HepG2 (cell line): Measurements from ENCODE around the gene BRIP1. TPM values are rescaled to one million over a fixed set of nuclear protein-coding genes. Genes with fewer than 3 reads are reported as not detected.

Source experiments
- ATAC-seq: fragments of 200-7000 bp; cut with Tn5 transposase; 3 replicates; pipeline ENCODE4 v1.9.1; 2020; ENCODE audit warnings: mild to moderate bottlenecking, moderate library complexity
- BruUV-seq: library from RNA; stranded (reverse); fragments of 400-500 nt; replicated peaks from 2 replicates; lab custom pipeline; 2021; lab: Mats Ljungman, UMichigan
- CTCF ChIA-PET: fragments of 300-600 bp; formaldehyde crosslinking; extraction: SDS; loops from one replicate; lab custom pipeline; 2021; ENCODE audit warnings: low total read pairs, inconsistent platforms, low intra/inter-chr PET ratio; lab: Yijun Ruan, JAX
- POLR2A ChIA-PET: fragments of 350-600 bp; sonication (Branson Sonifier 250); formaldehyde crosslinking; loops from one replicate; lab custom pipeline; 2020; ENCODE audit warnings: antibody characterized with exemption, inconsistent platforms; lab: Yijun Ruan, JAX
- DNase-seq: peaks from one replicate; pipeline ENCODE4 v3.0.0-alpha.2; 2015; ENCODE audit warnings: low spot score
- FAIRE-seq: peaks from 3 replicates; lab custom pipeline; 2011; peaks lifted over from hg19 to GRCh38; lab: Jason Lieb, UNC
- H2AFZ ChIP-seq: one replicate; pipeline ENCODE4 v1.6.1; 2011; ENCODE audit warnings: low read length, inconsistent platforms
- H3K27ac ChIP-seq: fragments of 300-600 bp; 3 replicates; pipeline ENCODE4 v1.8.0; 2011; ENCODE audit warnings: mixed run types, mild to moderate bottlenecking, mixed read lengths, low read length, inconsistent platforms; ENCODE audit not compliant: insufficient read depth; ENCODE audit errors: extremely low read length
- H3K27me3 ChIP-seq, 2 experiments: fragments of 200-600 bp in 1 of 2; 2 replicates in 1 of 2; 3 replicates in 1 of 2; pipeline versions ENCODE4 v1.6.0 to v1.8.0; 2011; ENCODE audit warnings: low read length in 2 of 2, mild to moderate bottlenecking in 2 of 2, moderate library complexity in 2 of 2, inconsistent platforms in 1 of 2; ENCODE audit not compliant: insufficient read depth in 2 of 2, control insufficient read depth in 1 of 2
- H3K36me3 ChIP-seq, 2 experiments: fragments of 200-600 bp in 1 of 2; replicated peaks in 1 of 2; 2 replicates in 1 of 2; 3 replicates in 1 of 2; pipeline versions ENCODE4 v1.5.1 to v1.8.0; 2011; ENCODE audit warnings: low read length in 2 of 2, inconsistent platforms in 1 of 2; ENCODE audit not compliant: insufficient read depth in 2 of 2, control insufficient read depth in 1 of 2
- H3K4me1 ChIP-seq: 2 replicates; pipeline ENCODE4 v1.5.1; 2012; ENCODE audit warnings: low read length, inconsistent platforms; ENCODE audit not compliant: insufficient read depth
- H3K4me2 ChIP-seq: 2 replicates; pipeline ENCODE4 v1.6.0; 2011; ENCODE audit warnings: low read depth, low read length, inconsistent platforms
- H3K4me3 ChIP-seq, 3 experiments: fragments of 200-600 bp in 1 of 3; sonication (generic), shearing (Covaris generic) in 1 of 3; replicated peaks in 1 of 3; 2 replicates each; pipeline ENCODE4 v1.5.1; 2011 to 2016; ENCODE audit warnings: low read length in 3 of 3, inconsistent platforms in 2 of 3, low read depth in 2 of 3, mild to moderate bottlenecking in 2 of 3, control low read depth in 1 of 3, mixed read lengths in 1 of 3; ENCODE audit not compliant: insufficient read depth in 1 of 3
- H3K79me2 ChIP-seq: one replicate; pipeline ENCODE4 v1.6.1; 2011; ENCODE audit warnings: low read length, inconsistent platforms; ENCODE audit not compliant: insufficient read depth
- H3K9ac ChIP-seq: 2 replicates; pipeline ENCODE4 v1.6.0; 2011; ENCODE audit warnings: mild to moderate bottlenecking, low read depth, low read length, inconsistent platforms; ENCODE audit not compliant: insufficient read depth
- H3K9me3 ChIP-seq: 2 replicates; pipeline ENCODE4 v1.5.1; 2012; ENCODE audit warnings: mild to moderate bottlenecking, low read length
- H4K20me1 ChIP-seq: 2 replicates; pipeline ENCODE4 v1.6.0; 2011; ENCODE audit warnings: inconsistent platforms, mild to moderate bottlenecking, low read length, moderate library complexity; ENCODE audit not compliant: insufficient read depth
- AHR ChIP-seq: IDR thresholded peaks from 2 replicates; pipeline ENCODE4 v1.6.1; 2018; ENCODE audit warnings: missing genetic modification reagents, missing compliant biosample characterization
- ARHGAP35 ChIP-seq: sonication (generic); formaldehyde crosslinking; IDR thresholded peaks from 2 replicates; pipeline ENCODE4 v1.9.0; 2022; ENCODE audit warnings: mild to moderate bottlenecking, inconsistent platforms, moderate library complexity, missing genetic modification reagents, borderline replicate concordance
- DNMT1 ChIP-seq: sonication (generic); formaldehyde crosslinking; IDR thresholded peaks from 2 replicates; pipeline ENCODE4 v1.5.1; 2020; ENCODE audit warnings: mild to moderate bottlenecking, missing genetic modification reagents
- KLF6 ChIP-seq: IDR thresholded peaks from 2 replicates; pipeline ENCODE4 v1.8.0; 2016; ENCODE audit warnings: missing biosample characterization, missing genetic modification reagents
- SRF ChIP-seq: IDR thresholded peaks from 2 replicates; pipeline ENCODE4 v1.6.1; 2011; ENCODE audit warnings: mild to moderate bottlenecking, low read depth, low read length, moderate library complexity
- SRSF9 ChIP-seq: fragments of 200-400 bp; formaldehyde crosslinking; IDR thresholded peaks from 2 replicates; pipeline ENCODE4 v1.6.1; 2018; ENCODE audit warnings: borderline replicate concordance, mild to moderate bottlenecking, low read depth, low read length; ENCODE audit not compliant: insufficient read depth, poor library complexity, severe bottlenecking
- TEAD2 ChIP-seq: sonication (generic); formaldehyde crosslinking; IDR thresholded peaks from 2 replicates; pipeline ENCODE4 v1.9.0; 2021; ENCODE audit warnings: missing genetic modification reagents
- ZC3H4 ChIP-seq: sonication (generic); formaldehyde crosslinking; IDR thresholded peaks from 2 replicates; pipeline ENCODE4 v1.4.0; 2020; ENCODE audit warnings: missing genetic modification reagents, borderline replicate concordance
- ZKSCAN1 ChIP-seq: fragments of 150-350 bp; IDR thresholded peaks from 2 replicates; pipeline ENCODE4 v1.6.1; 2014; ENCODE audit warnings: low read length
- ZNF337 ChIP-seq: sonication (generic); formaldehyde crosslinking; IDR thresholded peaks from 2 replicates; pipeline ENCODE4 v1.5.1; 2020; ENCODE audit warnings: missing genetic modification reagents, low read depth, mild to moderate bottlenecking, borderline replicate concordance
- ZNF83 ChIP-seq: sonication (generic); formaldehyde crosslinking; IDR thresholded peaks from 2 replicates; pipeline ENCODE4 v1.4.0; 2020; ENCODE audit warnings: missing genetic modification reagents, mild to moderate bottlenecking, borderline replicate concordance
- ZSCAN22 ChIP-seq: sonication (generic); formaldehyde crosslinking; IDR thresholded peaks from 2 replicates; pipeline ENCODE4 v1.4.0; 2020; ENCODE audit warnings: mild to moderate bottlenecking, missing genetic modification reagents
- WGBS: methylation state at CpG from one replicate; pipeline ENCODE4 v1.1.6; 2017; ENCODE audit warnings: low lambda C conversion rate; 5-methylcytosine and 5-hydroxymethylcytosine counted together
- in situ Hi-C: cut with HindIII; loops from 2 replicates; pipeline ENCODE4 v1.10.0; 2017; ENCODE audit warnings: low pct_unique_long_range_greater_than_20kb; ENCODE audit not compliant: extremely low pct_ligation_motif_present
- intact Hi-C: fragments of 100-400 bp; cut with micrococcal nuclease; formaldehyde crosslinking; loops from one replicate; pipeline ENCODE4 v1.10.0; 2022; ENCODE audit not compliant: unreplicated experiment
- polyA plus RNA-seq, 8 experiments: library from polyadenylated mRNA; depleted of rRNA in 3 of 8; stranded (reverse) in 7 of 8; unstranded in 1 of 8; fragments of >200 nt; fragmentation: Illumina TruSeq in 4 of 8; extraction: Trizol in 4 of 8; gene quantifications; 2 replicates each; pipeline versions ENCODE4 v1.2.1 to v1.2.3, GENCODE V29; 2011 to 2016; ENCODE audit warnings: low read depth in 4 of 8, missing spikeins in 1 of 8, mixed read lengths in 1 of 8; ENCODE audit not compliant: insufficient read depth in 1 of 8
- total RNA-seq, 5 experiments: library from RNA; depleted of rRNA; stranded (reverse); fragments of >200 nt; fragmentation: Illumina TruSeq; extraction: Trizol; gene quantifications; 2 replicates each; pipeline ENCODE4 v1.2.3, GENCODE V29; 2016; ENCODE audit warnings: low read depth in 1 of 5
- TF ChIP-seq, protein P1 (sequence below): sonication (generic); formaldehyde crosslinking; IDR thresholded peaks from 2 replicates; pipeline ENCODE4 v1.4.0; 2020; ENCODE audit warnings: missing genetic modification reagents, mild to moderate bottlenecking, borderline replicate concordance
- TF ChIP-seq, protein P2 (sequence below): sonication (generic); formaldehyde crosslinking; IDR thresholded peaks from 2 replicates; pipeline ENCODE4 v1.8.0; 2022; ENCODE audit warnings: mild to moderate bottlenecking, missing genetic modification reagents; ENCODE audit not compliant: insufficient replicate concordance
- TF ChIP-seq, protein P3 (sequence below), 2 experiments: sonication (generic) in 1 of 2; formaldehyde crosslinking in 1 of 2; IDR thresholded peaks; 2 replicates each; pipeline versions ENCODE4 v1.5.1 to v1.6.1; 2011 to 2020; ENCODE audit warnings: borderline replicate concordance in 1 of 2, low read depth in 1 of 2, low read length in 1 of 2, mild to moderate bottlenecking in 1 of 2, missing genetic modification reagents in 1 of 2, moderate library complexity in 1 of 2

Gene BRIP1
- total and polyA plus RNA-seq, 2 of the 13 experiments (the other 11 are each of a cell fraction or from before 2014, with no cell fraction given) = 3.8 to 27.7 TPM

DNA sequence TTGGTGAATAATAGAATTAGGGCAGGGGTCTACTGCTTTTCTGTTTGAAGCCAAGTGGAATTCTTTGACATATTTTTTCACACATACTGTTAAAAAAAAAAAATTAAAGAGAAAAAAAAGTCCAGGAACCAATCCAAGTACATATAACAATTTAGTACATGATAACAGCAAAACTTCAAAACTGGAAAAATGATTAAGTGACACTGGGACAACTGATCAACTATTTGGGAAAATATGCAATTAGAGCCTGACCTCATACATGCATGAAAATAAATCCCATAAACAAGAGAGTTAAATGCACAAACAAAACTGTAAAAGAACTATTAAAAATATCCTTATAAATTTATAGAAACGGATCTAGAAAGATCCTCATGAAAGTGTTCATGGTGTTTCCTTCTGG is 27.7 kb downstream of the BRIP1 start:
- POLR2A ChIA-PET = no interaction called here
- no peak for ATAC-seq
- FAIRE-seq = no peak
- H3K9ac ChIP-seq = no peak overlapping the region
- TF ChIP-seq ARHGAP35 (CRISPR knock-in tag) = no peak
- no peak for TF ChIP-seq SRSF9
- TF ChIP-seq DNMT1 (CRISPR knock-in tag) = no peak
- TF ChIP-seq, protein P1, sequence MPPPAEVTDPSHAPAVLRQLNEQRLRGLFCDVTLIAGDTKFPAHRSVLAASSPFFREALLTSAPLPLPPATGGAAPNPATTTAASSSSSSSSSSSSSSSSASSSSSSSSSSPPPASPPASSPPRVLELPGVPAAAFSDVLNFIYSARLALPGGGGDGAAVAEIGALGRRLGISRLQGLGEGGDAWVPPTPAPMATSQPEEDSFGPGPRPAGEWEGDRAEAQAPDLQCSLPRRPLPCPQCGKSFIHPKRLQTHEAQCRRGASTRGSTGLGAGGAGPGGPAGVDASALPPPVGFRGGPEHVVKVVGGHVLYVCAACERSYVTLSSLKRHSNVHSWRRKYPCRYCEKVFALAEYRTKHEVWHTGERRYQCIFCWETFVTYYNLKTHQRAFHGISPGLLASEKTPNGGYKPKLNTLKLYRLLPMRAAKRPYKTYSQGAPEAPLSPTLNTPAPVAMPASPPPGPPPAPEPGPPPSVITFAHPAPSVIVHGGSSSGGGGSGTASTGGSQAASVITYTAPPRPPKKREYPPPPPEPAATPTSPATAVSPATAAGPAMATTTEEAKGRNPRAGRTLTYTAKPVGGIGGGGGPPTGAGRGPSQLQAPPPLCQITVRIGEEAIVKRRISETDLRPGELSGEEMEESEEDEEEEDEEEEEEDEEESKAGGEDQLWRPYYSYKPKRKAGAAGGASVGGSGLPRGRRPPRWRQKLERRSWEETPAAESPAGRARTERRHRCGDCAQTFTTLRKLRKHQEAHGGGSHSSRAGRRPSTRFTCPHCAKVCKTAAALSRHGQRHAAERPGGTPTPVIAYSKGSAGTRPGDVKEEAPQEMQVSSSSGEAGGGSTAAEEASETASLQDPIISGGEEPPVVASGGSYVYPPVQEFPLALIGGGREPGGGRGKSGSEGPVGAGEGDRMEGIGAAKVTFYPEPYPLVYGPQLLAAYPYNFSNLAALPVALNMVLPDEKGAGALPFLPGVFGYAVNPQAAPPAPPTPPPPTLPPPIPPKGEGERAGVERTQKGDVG (CRISPR knock-in tag) = no peak
- TF ChIP-seq TEAD2 (CRISPR knock-in tag) = no peak
- no peak for TF ChIP-seq SRF
- TF ChIP-seq, protein P2, sequence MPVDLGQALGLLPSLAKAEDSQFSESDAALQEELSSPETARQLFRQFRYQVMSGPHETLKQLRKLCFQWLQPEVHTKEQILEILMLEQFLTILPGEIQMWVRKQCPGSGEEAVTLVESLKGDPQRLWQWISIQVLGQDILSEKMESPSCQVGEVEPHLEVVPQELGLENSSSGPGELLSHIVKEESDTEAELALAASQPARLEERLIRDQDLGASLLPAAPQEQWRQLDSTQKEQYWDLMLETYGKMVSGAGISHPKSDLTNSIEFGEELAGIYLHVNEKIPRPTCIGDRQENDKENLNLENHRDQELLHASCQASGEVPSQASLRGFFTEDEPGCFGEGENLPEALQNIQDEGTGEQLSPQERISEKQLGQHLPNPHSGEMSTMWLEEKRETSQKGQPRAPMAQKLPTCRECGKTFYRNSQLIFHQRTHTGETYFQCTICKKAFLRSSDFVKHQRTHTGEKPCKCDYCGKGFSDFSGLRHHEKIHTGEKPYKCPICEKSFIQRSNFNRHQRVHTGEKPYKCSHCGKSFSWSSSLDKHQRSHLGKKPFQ (CRISPR knock-in tag) = no peak
- no peak for TF ChIP-seq KLF6
- TF ChIP-seq, protein P3, sequence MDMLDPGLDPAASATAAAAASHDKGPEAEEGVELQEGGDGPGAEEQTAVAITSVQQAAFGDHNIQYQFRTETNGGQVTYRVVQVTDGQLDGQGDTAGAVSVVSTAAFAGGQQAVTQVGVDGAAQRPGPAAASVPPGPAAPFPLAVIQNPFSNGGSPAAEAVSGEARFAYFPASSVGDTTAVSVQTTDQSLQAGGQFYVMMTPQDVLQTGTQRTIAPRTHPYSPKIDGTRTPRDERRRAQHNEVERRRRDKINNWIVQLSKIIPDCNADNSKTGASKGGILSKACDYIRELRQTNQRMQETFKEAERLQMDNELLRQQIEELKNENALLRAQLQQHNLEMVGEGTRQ (IDR thresholded peaks at IDR 0.05; ENCODE audit: low read depth, low read length) = no peak
- TF ChIP-seq, protein P3 (CRISPR knock-in tag; IDR thresholded peaks at IDR 0.05; ENCODE audit: borderline replicate concordance) = no peak
- TF ChIP-seq ZNF337 (CRISPR knock-in tag) = no peak
- TF ChIP-seq ZNF83 = no peak
- no peak for TF ChIP-seq ZKSCAN1
- no peak for TF ChIP-seq ZSCAN22 (CRISPR knock-in tag)
- TF ChIP-seq AHR = no peak
- TF ChIP-seq ZC3H4 (CRISPR knock-in tag) = no peak
- TF ChIP-seq, all 625 proteins: peak for 0
- Histone ChIP-seq H4K20me1 (no peaks in the 10 kb centered on the region), H3K4me3 (no peak overlapping the region), H3K27ac (no peak overlapping the region), H3K79me2 (no peaks in the 10 kb centered on the region), H3K4me1 (no peaks in the 10 kb centered on the region), H3K9me3 (no peaks in the 10 kb centered on the region), H3K27me3 (no peaks in the 10 kb centered on the region), H3K4me2 (no peak overlapping the region), H3K36me3 (peaks cover 0 to 4% of the 10 kb centered on the region in 2 experiments; a peak in 4 of 5 replicates), H2AFZ (no peak overlapping the region)
- CTCF ChIA-PET = interaction anchor here (1.6 to 3.8 kb wide), 2 partner anchors 199 to 423 kb away, joined by 3 to 73 read pairs; no protein-coding TSS in a partner anchor
- intact Hi-C loops = loop anchor here (5.0 kb wide), 1 partner anchor 423 kb away; no protein-coding TSS in a partner anchor
- WGBS = 98% methylated on average over 1 of the region's 1 CpG
- no peak for DNase-seq
- BruUV-seq = no TSS peak
- in situ Hi-C loops = loop anchor here (5.0 to 25.0 kb wide), 3 partner anchors 198 to 823 kb away; no protein-coding TSS in a partner anchor
